ENCODE results near the gene CYP3A4. TPM values are rescaled to one million over a fixed set of nuclear protein-coding genes. Genes with fewer than 3 reads are reported as not detected.

CYP3A4 gene
- total RNA-seq, 1 donor from 2014 or later, result not detected

- TF ChIP-seq CTCF (IDR thresholded peaks at IDR 0.05), result no peak
- ATAC-seq (peak; percentile 64), DNase-seq (no peak)
- no peaks in the 10 kb centered on the region for H3K9me3 ChIP-seq
- H3K4me3 ChIP-seq, result no peak overlapping the region
- peaks cover 11% of the 10 kb centered on the region for H3K4me1 ChIP-seq
- intact Hi-C loops (cut with DNase I), result no loop called here
- no peak overlapping the region for H3K27ac ChIP-seq
- no peaks in the 10 kb centered on the region for H3K27me3 ChIP-seq
- H3K36me3 ChIP-seq, result no peaks in the 10 kb centered on the region
Measured at GRCh38 chr7:99827040-99827778, 43.2 kb upstream of the CYP3A4 start.

DNA sequence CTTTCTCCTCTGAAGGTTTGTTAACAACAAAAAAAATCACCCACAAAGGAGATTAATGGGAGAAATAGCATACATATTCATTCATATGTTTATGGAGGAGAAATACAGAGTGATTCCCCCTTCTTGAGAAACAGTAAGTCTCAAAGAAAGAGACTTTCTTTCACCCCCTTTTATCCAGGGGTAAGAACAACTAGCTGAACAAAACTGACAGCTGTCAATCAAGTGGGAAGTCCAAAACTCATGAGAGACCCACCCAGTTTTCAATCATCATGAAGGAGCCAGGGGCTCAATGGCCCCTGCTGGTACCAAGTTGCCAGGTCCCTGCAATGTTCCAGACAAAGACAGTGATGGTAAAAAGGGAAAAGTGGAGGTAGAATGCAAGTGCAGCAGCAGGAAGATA lies 41.9 kb upstream of the CYP3A4 start:
- DNase-seq (no peak), ATAC-seq (no peak)
- intact Hi-C loops (cut with DNase I), result no loop called here
- no peak for TF ChIP-seq CTCF (IDR thresholded peaks at IDR 0.05)
- Histone ChIP-seq H3K27me3 (no peaks in the 10 kb centered on the region), H3K36me3 (no peaks in the 10 kb centered on the region), H3K9me3 (no peaks in the 10 kb centered on the region), H3K27ac (no peak overlapping the region), H3K4me1 (peaks cover 11% of the 10 kb centered on the region), H3K4me3 (no peak overlapping the region)

DNA sequence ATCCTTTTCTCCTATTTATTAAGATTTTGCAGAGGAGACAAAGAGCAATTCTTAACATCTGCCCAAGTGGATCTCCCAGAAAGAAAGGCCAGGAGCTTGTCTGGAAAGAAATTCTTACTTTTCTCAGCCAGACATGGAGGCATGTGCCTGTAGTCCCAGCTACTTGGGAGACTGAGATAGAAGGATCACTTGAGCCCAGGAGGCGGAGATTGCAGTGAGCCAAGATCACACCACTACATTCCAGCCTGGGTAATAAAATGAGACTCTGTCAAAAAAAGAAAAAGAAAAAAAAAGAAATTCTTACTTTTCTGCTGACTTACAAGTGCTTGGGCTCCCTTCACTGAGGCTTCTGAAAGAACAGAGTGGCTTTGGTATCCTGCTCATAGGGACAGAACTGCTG lies 41.5 kb upstream of the CYP3A4 start:
- Histone ChIP-seq H3K36me3 (no peaks in the 10 kb centered on the region), H3K27ac (no peak overlapping the region), H3K4me3 (no peak overlapping the region), H3K4me1 (peaks cover 9% of the 10 kb centered on the region), H3K27me3 (no peaks in the 10 kb centered on the region), H3K9me3 (no peaks in the 10 kb centered on the region)
- ATAC-seq (no peak), DNase-seq (no peak)
- TF ChIP-seq CTCF (IDR thresholded peaks at IDR 0.05), result no peak
- intact Hi-C loops (cut with DNase I), result no loop called here

DNA sequence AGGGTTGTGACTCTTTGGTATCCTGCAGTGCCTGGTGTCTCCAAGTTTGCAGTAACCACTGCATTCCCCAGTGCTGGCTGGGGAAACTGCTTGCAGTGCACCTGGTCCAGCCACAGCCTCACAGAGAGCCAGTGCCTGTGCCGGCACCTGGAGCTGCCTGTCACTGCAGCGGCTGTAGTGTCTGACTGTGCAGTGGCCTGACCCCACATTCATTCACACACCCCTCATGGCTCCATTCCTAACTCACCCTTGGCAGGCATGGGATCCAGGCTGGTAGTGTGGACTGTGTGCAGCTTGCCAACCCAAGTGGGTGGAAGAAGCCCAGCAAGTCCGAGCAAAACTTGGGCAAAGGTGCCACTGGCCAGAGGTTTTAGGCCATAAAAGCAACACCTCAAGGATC lies 40.1 kb upstream of the CYP3A4 start:
- no peak for ATAC-seq
- TF ChIP-seq CTCF (IDR thresholded peaks at IDR 0.05), result no peak
- no peak overlapping the region for H3K4me3 ChIP-seq
- H3K27me3 ChIP-seq, result no peaks in the 10 kb centered on the region
- H3K36me3 ChIP-seq, result no peaks in the 10 kb centered on the region
- no peak overlapping the region for H3K27ac ChIP-seq
- no peak for DNase-seq
- H3K9me3 ChIP-seq, result no peaks in the 10 kb centered on the region
- intact Hi-C loops (cut with DNase I), result no loop called here
- H3K4me1 ChIP-seq, result peaks cover 4% of the 10 kb centered on the region

GRCh38 chr7:99822731-99823718 lies 39.0 kb upstream of the CYP3A4 start:
- H3K27me3 ChIP-seq, result no peaks in the 10 kb centered on the region
- ATAC-seq (no peak), DNase-seq (no peak)
- peaks cover 4% of the 10 kb centered on the region for H3K4me1 ChIP-seq
- TF ChIP-seq CTCF (IDR thresholded peaks at IDR 0.05), result no peak
- H3K4me3 ChIP-seq, result no peak overlapping the region
- no peaks in the 10 kb centered on the region for H3K36me3 ChIP-seq
- H3K9me3 ChIP-seq, result no peaks in the 10 kb centered on the region
- intact Hi-C loops (cut with DNase I), result no loop called here
- H3K27ac ChIP-seq, result no peak overlapping the region

All from upper lobe of right lung (tissue), 1 donor.